HG03175 (cell line): Measurements from ENCODE around the gene RERE.
A peak's percentile ranks its signal among the peaks of the same experiment; 100 is the strongest.
"Not testable (repeated sequence)": the region's sequence is repeated elsewhere in the genome, so short reads cannot be mapped to it uniquely, and the experiment has no call there.

Source experiments
- ATAC-seq: cut with Tn5 transposase; IDR thresholded peaks from one replicate; pipeline ENCODE4 v1.9.1; 2021; ENCODE audit warnings: mild to moderate bottlenecking, moderate library complexity; ENCODE audit not compliant: unreplicated experiment

RERE gene

GRCh38 chr1:8525216-8525557, 292.3 kb downstream of the RERE start:
- ATAC-seq: no peak

GRCh38 chr1:8524627-8525157, 292.7 kb downstream of the RERE start:
- no peak for ATAC-seq

GRCh38 chr1:8523666-8524206, 293.7 kb downstream of the RERE start:
- ATAC-seq: no peak

- no peak for ATAC-seq
Observed at GRCh38 chr1:8520483-8520966, 296.9 kb downstream of the RERE start.

- no peak for ATAC-seq
Observed at GRCh38 chr1:8519167-8519566, 298.3 kb downstream of the RERE start.

GRCh38 chr1:8518490-8518801, 299.0 kb downstream of the RERE start:
- ATAC-seq: no peak

- no peak for ATAC-seq
Observed at GRCh38 chr1:8517661-8518489, 299.6 kb downstream of the RERE start.

GRCh38 chr1:8516793-8517556, 300.5 kb downstream of the RERE start:
- ATAC-seq: no peak

GRCh38 chr1:8516278-8516777, 301.1 kb downstream of the RERE start:
- no peak for ATAC-seq

GRCh38 chr1:8512504-8512903, 304.9 kb downstream of the RERE start:
- no peak for ATAC-seq

- no peak for ATAC-seq
Observed at GRCh38 chr1:8510041-8510823, 307.2 kb downstream of the RERE start.

GRCh38 chr1:8509579-8509978, 307.9 kb downstream of the RERE start:
- no peak for ATAC-seq

GRCh38 chr1:8506995-8507615, 310.3 kb downstream of the RERE start:
- ATAC-seq: no peak

- ATAC-seq: no peak
Observed at GRCh38 chr1:8506456-8506855, 311.0 kb downstream of the RERE start.

GRCh38 chr1:8503842-8504241, 313.6 kb downstream of the RERE start:
- no peak for ATAC-seq

- not testable (repeated sequence) for ATAC-seq
Observed at GRCh38 chr1:8502949-8503348, 314.5 kb downstream of the RERE start.

GRCh38 chr1:8497210-8497819, 320.1 kb downstream of the RERE start:
- no peak for ATAC-seq

GRCh38 chr1:8496473-8496872, 321.0 kb downstream of the RERE start:
- peak; percentile 58 for ATAC-seq

GRCh38 chr1:8495928-8496401, 321.5 kb downstream of the RERE start:
- ATAC-seq: peak; percentile 57

GRCh38 chr1:8494681-8495080, 322.8 kb downstream of the RERE start:
- no peak for ATAC-seq
